Vagina (tissue), 2 donors: Measurements from ENCODE around the gene CREB5. TPM values are rescaled to one million over a fixed set of nuclear protein-coding genes. Genes with fewer than 3 reads are reported as not detected.

Experiments
- DNase-seq, 2 donors: peaks; one replicate each; pipeline ENCODE4 v3.0.0-alpha.2; 2017; ENCODE audit errors: extremely low spot score in 2 of 2
- H3K27ac ChIP-seq: fragments of 200-600 bp; sonication (generic); one replicate; pipeline ENCODE4 v1.5.1; 2019
- H3K27me3 ChIP-seq: fragments of 200-600 bp; sonication (generic); one replicate; pipeline ENCODE4 v1.5.1; 2019
- H3K36me3 ChIP-seq, 2 donors: fragments of 200-600 bp; sonication (generic); one replicate each; pipeline ENCODE4 v1.5.1; 2017 to 2019
- H3K4me1 ChIP-seq: fragments of 200-600 bp; sonication (generic); one replicate; pipeline ENCODE4 v1.5.1; 2019
- H3K4me3 ChIP-seq, 2 donors: fragments of 200-600 bp; sonication (generic); 1 replicate in 1 of 2; 2 replicates in 1 of 2; pipeline ENCODE4 v1.5.1; 2016 to 2019
- H3K9me3 ChIP-seq: fragments of 200-600 bp; sonication (generic); one replicate; pipeline ENCODE4 v1.5.1; 2019
- CTCF ChIP-seq, 3 experiments: fragments of 450-650 bp in 2 of 3; fragments of 200-600 bp in 1 of 3; sonication (generic) in 1 of 3; IDR thresholded peaks; one replicate each; pipeline ENCODE4 v1.5.1; 2017 to 2019; ENCODE audit warnings: antibody characterized with exemption in 3 of 3, mild to moderate bottlenecking in 2 of 3, moderate library complexity in 2 of 3
- POLR2A ChIP-seq, 2 donors: fragments of 450-650 bp; IDR thresholded peaks; one replicate each; pipeline ENCODE4 v1.6.1; 2017; ENCODE audit warnings: antibody characterized with exemption in 2 of 2, mild to moderate bottlenecking in 2 of 2, moderate library complexity in 2 of 2
- POLR2AphosphoS5 ChIP-seq, 2 donors: sonication (generic); formaldehyde crosslinking; IDR thresholded peaks; one replicate each; pipeline ENCODE4 v1.9.0; 2017; ENCODE audit warnings: antibody characterized with exemption in 2 of 2, mild to moderate bottlenecking in 2 of 2, low read depth in 1 of 2; ENCODE audit not compliant: insufficient read depth in 1 of 2
- intact Hi-C: fragments of 100-400 bp; cut with DNase I; formaldehyde crosslinking; loops from one replicate; pipeline ENCODE4 v1.15.1; 2023
- total RNA-seq: library from RNA; depleted of rRNA; stranded (reverse); fragments of >200 nt; gene quantifications from one replicate; pipeline ENCODE4 v1.2.3, GENCODE V29; 2016

The CREB5 gene
- total RNA-seq, 1 donor from 2014 or later, result 23.1 TPM

DNA sequence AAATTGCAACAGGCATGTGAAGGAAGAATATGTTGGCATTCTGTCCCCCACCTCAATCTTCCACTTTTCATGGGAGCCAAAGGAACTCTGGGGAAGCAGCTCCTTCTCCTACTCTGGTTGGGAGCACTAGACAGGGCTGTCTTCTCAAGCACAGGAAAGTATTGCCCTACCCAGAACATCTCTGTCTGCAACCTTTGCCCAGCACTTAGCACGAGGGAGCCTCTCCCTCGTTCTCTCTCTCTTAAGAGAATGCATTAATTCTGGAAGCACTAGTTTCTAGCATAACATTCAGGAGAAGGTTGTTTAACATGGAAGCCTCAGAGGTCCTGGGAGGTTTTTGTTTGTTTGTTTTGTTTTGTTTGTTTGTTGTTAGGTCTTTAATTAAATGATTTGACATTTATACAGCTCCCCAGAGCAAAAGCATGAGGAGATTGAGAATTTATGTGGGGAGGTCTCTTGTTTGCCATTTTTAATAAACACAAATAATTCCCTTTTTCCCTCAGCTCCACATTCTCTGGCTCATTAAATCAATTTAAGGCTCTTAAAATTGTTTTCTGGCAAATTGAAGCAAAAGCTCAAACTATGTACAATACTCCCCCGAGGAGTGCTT is 305.2 kb downstream of the CREB5 start:
- H3K27me3 ChIP-seq, result no peaks in the 10 kb centered on the region

GRCh38 chr7:28718055-28718481 is 305.8 kb downstream of the CREB5 start:
- no peaks in the 10 kb centered on the region for H3K4me1 ChIP-seq
- H3K27me3 ChIP-seq, result no peaks in the 10 kb centered on the region
- H3K36me3 ChIP-seq, result no peaks in the 10 kb centered on the region
- TF ChIP-seq CTCF (IDR thresholded peaks at IDR 0.05), result no peak
- no peak for TF ChIP-seq POLR2AphosphoS5 (IDR thresholded peaks at IDR 0.05; ENCODE audit: insufficient read depth in 1 of 2, low read depth in 1 of 2)
- no peak for TF ChIP-seq POLR2A (IDR thresholded peaks at IDR 0.05)
- DNase-seq, result no peak
- no peak overlapping the region for H3K4me3 ChIP-seq
- intact Hi-C loops, result no loop called here
- H3K27ac ChIP-seq, result no peak overlapping the region
- no peaks in the 10 kb centered on the region for H3K9me3 ChIP-seq

More for the DNA sequence above, 305.2 kb downstream of the CREB5 start:
- TF ChIP-seq POLR2A (IDR thresholded peaks at IDR 0.05) (no peak), POLR2AphosphoS5 (IDR thresholded peaks at IDR 0.05; ENCODE audit: insufficient read depth in 1 of 2, low read depth in 1 of 2) (no peak), CTCF (IDR thresholded peaks at IDR 0.05) (no peak)
- Histone ChIP-seq H3K27ac (peak overlapping the region; percentile 5), H3K9me3 (no peaks in the 10 kb centered on the region), H3K4me1 (no peaks in the 10 kb centered on the region), H3K4me3 (no peak overlapping the region), H3K36me3 (no peaks in the 10 kb centered on the region)
- no peak for DNase-seq
- intact Hi-C loops, result no loop called here

DNA sequence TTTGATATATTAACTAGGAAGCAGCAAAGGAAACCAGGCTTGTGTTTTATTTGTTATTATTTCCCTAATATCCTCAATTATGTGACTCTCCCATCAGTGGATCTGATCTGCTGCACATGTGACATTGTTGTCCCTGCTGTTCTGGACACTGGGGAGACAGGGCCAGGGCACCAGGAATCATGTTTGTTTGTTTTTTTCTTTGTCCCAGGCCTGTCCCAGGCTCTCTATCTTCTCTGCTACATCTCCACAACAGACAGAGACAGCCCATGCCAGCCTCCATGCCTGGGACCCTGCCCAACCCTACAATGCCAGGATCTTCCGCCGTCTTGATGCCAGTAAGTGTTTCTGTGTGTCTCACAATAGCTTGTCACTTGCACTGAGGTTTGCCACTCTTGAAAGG is 306.2 kb downstream of the CREB5 start:
- Histone ChIP-seq H3K36me3 (no peaks in the 10 kb centered on the region), H3K9me3 (no peaks in the 10 kb centered on the region), H3K4me1 (no peaks in the 10 kb centered on the region), H3K27ac (no peak overlapping the region), H3K4me3 (no peak overlapping the region), H3K27me3 (no peaks in the 10 kb centered on the region)
- intact Hi-C loops, result no loop called here
- no peak for DNase-seq
- no peak for TF ChIP-seq CTCF (IDR thresholded peaks at IDR 0.05)
- TF ChIP-seq POLR2A (IDR thresholded peaks at IDR 0.05), result no peak
- TF ChIP-seq POLR2AphosphoS5 (IDR thresholded peaks at IDR 0.05; ENCODE audit: insufficient read depth in 1 of 2, low read depth in 1 of 2), result no peak

- no peak overlapping the region for H3K4me3 ChIP-seq
- intact Hi-C loops, result no loop called here
- H3K4me1 ChIP-seq, result peaks cover 12% of the 10 kb centered on the region
- no peaks in the 10 kb centered on the region for H3K36me3 ChIP-seq
- H3K27ac ChIP-seq, result no peak overlapping the region
- no peaks in the 10 kb centered on the region for H3K27me3 ChIP-seq
- no peak for DNase-seq
- TF ChIP-seq POLR2A (IDR thresholded peaks at IDR 0.05) (no peak), POLR2AphosphoS5 (IDR thresholded peaks at IDR 0.05; ENCODE audit: insufficient read depth in 1 of 2, low read depth in 1 of 2) (no peak), CTCF (IDR thresholded peaks at IDR 0.05) (no peak)
- H3K9me3 ChIP-seq, result no peaks in the 10 kb centered on the region
Observed at GRCh38 chr7:28722684-28723083, 310.4 kb downstream of the CREB5 start.

GRCh38 chr7:28723336-28723735 is 311.0 kb downstream of the CREB5 start:
- Histone ChIP-seq H3K36me3 (no peaks in the 10 kb centered on the region), H3K27me3 (no peaks in the 10 kb centered on the region), H3K4me1 (peaks cover 12% of the 10 kb centered on the region), H3K9me3 (no peaks in the 10 kb centered on the region), H3K4me3 (no peak overlapping the region), H3K27ac (no peak overlapping the region)
- DNase-seq, result no peak
- TF ChIP-seq POLR2AphosphoS5 (IDR thresholded peaks at IDR 0.05; ENCODE audit: insufficient read depth in 1 of 2, low read depth in 1 of 2) (no peak), POLR2A (IDR thresholded peaks at IDR 0.05) (no peak)
- intact Hi-C loops, result no loop called here
